GM12872 (cell line): ENCODE results near the gene CALN1.

Source experiments
- TF ChIP-seq, protein P1 (sequence below): IDR thresholded peaks from 3 replicates; pipeline ENCODE4 v1.5.1; 2011; ENCODE audit warnings: low read depth, mild to moderate bottlenecking, low read length, moderate library complexity; ENCODE audit not compliant: insufficient read depth

CALN1 gene

DNA sequence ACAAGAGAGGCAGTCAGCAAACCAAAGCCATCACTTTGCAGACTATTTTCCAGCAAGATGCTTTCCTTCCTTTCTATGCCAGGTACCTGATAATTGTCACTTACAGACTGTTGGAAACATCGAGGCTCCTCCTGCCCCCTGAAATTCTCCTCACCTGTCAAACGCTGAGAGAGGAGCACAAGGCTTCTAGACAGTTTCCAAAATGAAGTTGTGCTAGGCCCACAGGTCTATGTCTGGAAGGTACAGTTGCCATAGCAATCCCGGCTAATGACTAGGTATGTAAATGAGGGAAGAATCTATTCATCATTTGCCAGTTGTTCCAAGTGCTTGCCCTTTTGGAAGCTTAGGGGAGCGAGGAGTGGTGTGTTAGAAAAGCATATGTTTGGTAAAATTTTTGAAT, 334.4 kb downstream of the CALN1 start:
- TF ChIP-seq, protein P1, sequence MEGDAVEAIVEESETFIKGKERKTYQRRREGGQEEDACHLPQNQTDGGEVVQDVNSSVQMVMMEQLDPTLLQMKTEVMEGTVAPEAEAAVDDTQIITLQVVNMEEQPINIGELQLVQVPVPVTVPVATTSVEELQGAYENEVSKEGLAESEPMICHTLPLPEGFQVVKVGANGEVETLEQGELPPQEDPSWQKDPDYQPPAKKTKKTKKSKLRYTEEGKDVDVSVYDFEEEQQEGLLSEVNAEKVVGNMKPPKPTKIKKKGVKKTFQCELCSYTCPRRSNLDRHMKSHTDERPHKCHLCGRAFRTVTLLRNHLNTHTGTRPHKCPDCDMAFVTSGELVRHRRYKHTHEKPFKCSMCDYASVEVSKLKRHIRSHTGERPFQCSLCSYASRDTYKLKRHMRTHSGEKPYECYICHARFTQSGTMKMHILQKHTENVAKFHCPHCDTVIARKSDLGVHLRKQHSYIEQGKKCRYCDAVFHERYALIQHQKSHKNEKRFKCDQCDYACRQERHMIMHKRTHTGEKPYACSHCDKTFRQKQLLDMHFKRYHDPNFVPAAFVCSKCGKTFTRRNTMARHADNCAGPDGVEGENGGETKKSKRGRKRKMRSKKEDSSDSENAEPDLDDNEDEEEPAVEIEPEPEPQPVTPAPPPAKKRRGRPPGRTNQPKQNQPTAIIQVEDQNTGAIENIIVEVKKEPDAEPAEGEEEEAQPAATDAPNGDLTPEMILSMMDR = no peak

DNA sequence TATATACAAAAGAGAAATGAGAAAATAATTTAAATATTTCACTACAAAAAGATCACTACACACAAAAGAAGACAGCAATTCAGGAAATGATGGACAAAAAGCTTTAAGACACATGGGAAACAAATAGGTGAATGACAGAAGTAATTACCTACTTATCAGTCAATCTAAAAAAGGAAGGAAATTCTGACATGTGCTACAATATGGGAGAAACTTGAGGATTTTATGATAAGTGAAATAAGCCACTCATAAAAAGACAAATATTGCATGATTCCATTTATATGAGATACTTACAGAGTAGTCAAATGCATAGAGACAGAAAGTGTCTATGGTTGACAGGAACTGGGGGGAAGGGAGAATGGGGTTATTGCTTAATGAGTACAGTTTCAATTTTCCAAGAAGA, 339.2 kb downstream of the CALN1 start:
- TF ChIP-seq, protein P1 = no peak

DNA sequence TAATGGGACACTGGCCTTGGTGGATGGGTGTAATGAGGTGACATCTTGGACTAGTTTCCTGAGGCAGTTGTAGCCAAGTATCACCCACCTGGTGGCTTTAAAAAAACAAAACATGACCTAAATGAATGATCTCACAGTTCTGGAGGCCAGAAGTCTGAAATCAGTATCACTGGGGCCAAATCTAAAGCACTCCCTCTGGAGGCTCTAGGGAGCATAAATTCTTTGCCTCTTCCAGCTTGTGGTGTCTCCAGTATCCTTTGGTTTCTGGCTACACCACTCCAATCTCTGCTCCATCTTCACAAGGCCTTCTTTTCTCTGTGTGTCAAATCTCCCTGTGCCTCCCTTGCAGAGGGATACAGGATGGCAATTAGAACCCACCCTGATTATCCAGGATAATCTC, 342.9 kb downstream of the CALN1 start:
- TF ChIP-seq, protein P1 = no peak

DNA sequence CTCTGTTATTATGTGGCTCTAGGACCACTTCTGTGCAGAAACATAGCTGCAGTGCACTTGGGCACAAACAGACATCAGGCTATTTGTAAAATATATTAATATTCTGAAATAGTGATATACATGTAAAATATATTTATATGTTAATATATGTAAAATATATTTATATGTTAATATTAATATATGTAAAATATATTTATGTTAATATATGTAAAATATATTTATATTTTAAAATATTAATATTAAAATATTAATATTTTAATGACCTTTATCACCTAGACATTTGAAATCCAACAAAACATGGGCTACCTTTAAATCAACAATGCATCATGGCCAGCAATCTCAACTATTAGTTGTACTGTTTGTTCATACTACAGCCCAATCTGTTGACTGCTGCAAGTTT, 347.2 kb downstream of the CALN1 start:
- TF ChIP-seq, protein P1 = no peak

DNA sequence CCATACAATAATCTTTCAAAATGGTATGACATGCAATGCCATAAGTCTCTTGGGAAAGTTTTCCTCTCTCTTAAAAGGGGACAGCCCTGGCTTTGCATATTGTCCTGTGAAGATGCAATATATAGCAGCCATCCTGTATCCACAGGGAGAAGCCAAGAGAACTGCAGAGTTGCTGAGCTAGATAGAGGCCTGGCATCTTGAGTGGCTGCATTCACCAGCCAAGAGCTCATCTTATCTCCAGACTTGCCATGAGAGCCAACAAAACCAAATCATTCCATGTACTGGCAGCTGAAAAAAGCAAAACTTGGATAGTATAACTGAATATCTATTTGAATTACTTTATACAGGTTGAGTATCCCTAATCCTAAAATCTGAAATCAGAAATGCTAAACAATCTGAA, 348.8 kb downstream of the CALN1 start:
- TF ChIP-seq, protein P1 = no peak

DNA sequence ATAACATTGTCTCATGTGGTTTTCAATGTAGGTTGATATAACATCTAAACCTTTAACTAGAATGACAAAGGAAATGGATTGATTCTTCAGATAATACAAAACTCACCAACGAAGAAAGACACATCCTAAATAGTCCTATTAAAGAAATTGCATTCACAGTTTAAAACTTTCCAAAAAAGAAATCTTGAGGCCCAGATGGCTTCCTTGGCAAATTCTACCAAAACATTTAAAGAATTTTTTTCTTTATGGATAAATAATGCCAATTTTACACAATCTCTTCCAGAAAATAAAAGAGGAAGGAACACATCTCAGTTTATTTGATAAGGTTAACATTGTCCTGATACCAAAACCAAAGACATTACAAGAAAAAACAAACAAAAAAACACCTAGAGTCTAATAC, 349.5 kb downstream of the CALN1 start:
- TF ChIP-seq, protein P1 = no peak

DNA sequence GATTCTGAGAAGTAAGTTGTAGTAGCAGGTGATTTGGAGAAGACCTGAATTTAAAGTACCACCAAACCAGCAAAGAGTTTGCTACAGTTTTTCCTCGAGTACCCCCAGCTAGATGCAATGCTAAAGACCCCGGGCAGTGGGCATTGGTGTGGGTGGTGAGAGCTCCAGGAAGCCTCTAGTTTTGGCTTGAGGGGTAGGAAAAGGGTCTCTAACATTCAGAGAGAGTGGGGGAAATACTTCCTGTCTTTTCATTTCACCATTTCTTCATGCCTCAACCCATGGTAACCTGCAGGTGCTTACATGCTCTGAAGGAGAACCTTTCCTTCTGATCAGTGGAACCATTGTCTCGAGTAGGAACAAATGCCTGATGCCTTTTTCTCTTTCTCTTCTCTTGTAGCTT, 352.2 kb downstream of the CALN1 start:
- TF ChIP-seq, protein P1 = no peak

DNA sequence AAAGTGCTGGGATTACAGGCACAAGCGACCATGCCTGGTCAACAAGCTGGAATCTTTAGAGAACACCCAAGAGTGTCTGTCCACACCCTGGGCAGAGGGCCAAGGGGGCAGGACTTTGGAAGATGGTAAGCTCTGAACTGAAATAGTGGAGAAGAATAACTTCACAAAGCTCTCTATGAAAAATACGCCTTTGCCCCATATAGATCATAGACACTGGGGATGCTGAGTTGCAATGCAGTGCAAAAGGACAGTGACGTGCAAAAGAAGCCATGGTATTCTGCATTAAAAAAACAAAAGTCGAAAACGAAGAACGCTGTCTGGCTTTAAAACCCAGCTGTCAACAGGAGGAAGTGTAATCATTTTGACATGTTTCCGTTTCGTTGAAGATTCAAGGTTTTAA, 353.6 kb downstream of the CALN1 start:
- TF ChIP-seq, protein P1 = no peak
